K562 (cell line): Measurements from ENCODE around the gene GET3. TPM values are rescaled to one million over a fixed set of nuclear protein-coding genes. Genes with fewer than 3 reads are reported as not detected.
A peak's percentile ranks its signal among the peaks of the same experiment; 100 is the strongest.

Experiments
- CBFA2T2 ChIP-seq: fragments of 450-650 bp; conservative IDR thresholded peaks from 2 replicates; pipeline ENCODE4 v1.6.1; 2017; ENCODE audit warnings: mild to moderate bottlenecking
- CREM ChIP-seq: IDR thresholded peaks from 2 replicates; pipeline ENCODE4 v1.6.1; 2014; ENCODE audit warnings: antibody characterized with exemption, low read depth
- EP400 ChIP-seq: fragments of 450-650 bp; IDR thresholded peaks from 2 replicates; pipeline ENCODE4 v1.6.1; 2017; ENCODE audit warnings: antibody characterized with exemption, mild to moderate bottlenecking, moderate library complexity
- ESRRB ChIP-seq: fragments of 250-450 bp; sonication (Bioruptor Pico); IDR thresholded peaks from 2 replicates; pipeline ENCODE4 v1.5.0; 2020; ENCODE audit warnings: mild to moderate bottlenecking, moderate library complexity, borderline replicate concordance
- FOXM1 ChIP-seq, 2 experiments: fragments of 450-650 bp in 1 of 2; sonication (generic) in 1 of 2; formaldehyde crosslinking in 1 of 2; IDR thresholded peaks; 2 replicates each; pipeline versions ENCODE4 v1.6.1 to v1.9.0; 2017 to 2022; ENCODE audit warnings: low read depth in 2 of 2, mild to moderate bottlenecking in 2 of 2, missing genetic modification reagents in 1 of 2, moderate library complexity in 1 of 2
- SP1 ChIP-seq: sonication (generic); formaldehyde crosslinking; IDR thresholded peaks from 2 replicates; pipeline ENCODE4 v1.8.1; 2022; ENCODE audit warnings: mild to moderate bottlenecking, missing genetic modification reagents
- SRSF7 ChIP-seq: fragments of 200-400 bp; formaldehyde crosslinking; optimal IDR thresholded peaks from 2 replicates; pipeline ENCODE3; 2017; ENCODE audit warnings: mild to moderate bottlenecking, low read depth, low read length
- TAF15 ChIP-seq: fragments of 200-400 bp; formaldehyde crosslinking; IDR thresholded peaks from 2 replicates; pipeline ENCODE4 v1.6.1; 2017; ENCODE audit warnings: mild to moderate bottlenecking, low read depth, low read length, moderate library complexity
- TFAM ChIP-seq: fragments of 250-450 bp; sonication (Bioruptor Pico); conservative IDR thresholded peaks from 2 replicates; pipeline ENCODE4 v1.5.0; 2021; ENCODE audit warnings: mild to moderate bottlenecking, moderate library complexity
- YBX1 ChIP-seq: fragments of 450-650 bp; IDR thresholded peaks from 2 replicates; pipeline ENCODE4 v1.7.1; 2016; ENCODE audit warnings: mild to moderate bottlenecking
- YY1 ChIP-seq, 3 experiments: IDR thresholded peaks; 2 replicates each; pipeline ENCODE4 v1.6.1; 2011; ENCODE audit warnings: low read length in 2 of 3, mild to moderate bottlenecking in 2 of 3, moderate library complexity in 2 of 3, borderline replicate concordance in 1 of 3, control low read depth in 1 of 3, low read depth in 1 of 3; ENCODE audit not compliant: insufficient read depth in 3 of 3, insufficient replicate concordance in 2 of 3, control insufficient read depth in 1 of 3, insufficient read length in 1 of 3; ENCODE audit errors: extremely low read depth in 1 of 3
- ZFP1 ChIP-seq: fragments of 450-650 bp; formaldehyde crosslinking; IDR thresholded peaks from 2 replicates; pipeline ENCODE4 v1.4.0; 2020; ENCODE audit warnings: mild to moderate bottlenecking, mixed read lengths
- ZFP36 ChIP-seq: fragments of 150-350 bp; IDR thresholded peaks from 2 replicates; pipeline ENCODE4 v1.6.1; 2018; ENCODE audit warnings: low read length, low read depth; ENCODE audit not compliant: partially characterized antibody
- ZNF165 ChIP-seq: fragments of 250-450 bp; sonication (Bioruptor Pico); IDR thresholded peaks from 2 replicates; pipeline ENCODE4 v1.4.0; 2020; ENCODE audit warnings: borderline replicate concordance
- ZNF263 ChIP-seq: sonication (generic); formaldehyde crosslinking; IDR thresholded peaks from 2 replicates; pipeline ENCODE4 v1.8.0; 2022; ENCODE audit warnings: mild to moderate bottlenecking, missing genetic modification reagents, borderline replicate concordance
- ZNF431 ChIP-seq: sonication (generic); formaldehyde crosslinking; IDR thresholded peaks from 2 replicates; pipeline ENCODE4 v1.8.0; 2022; ENCODE audit warnings: mild to moderate bottlenecking, missing genetic modification reagents
- ZNF507 ChIP-seq: conservative IDR thresholded peaks from 2 replicates; pipeline ENCODE4 v1.6.1; 2017; ENCODE audit warnings: missing genetic modification characterization, missing compliant biosample characterization
- ZNF589 ChIP-seq: fragments of 200-800 bp; sonication (Bioruptor generic); IDR thresholded peaks from 2 replicates; pipeline ENCODE4 v1.6.1; 2016; ENCODE audit warnings: low read depth, missing genetic modification characterization, missing compliant biosample characterization
- polyA plus RNA-seq, 8 experiments: library from polyadenylated mRNA; depleted of rRNA in 4 of 8; stranded (reverse) in 5 of 8; unstranded in 3 of 8; fragments of >200 nt; fragmentation: Nextera tagmentation in 2 of 8; fragmentation: Illumina TruSeq in 1 of 8; extraction: Ambion mirVana in 2 of 8; extraction: Trizol in 1 of 8; gene quantifications; 2 replicates each; pipeline versions ENCODE4 v1.2.1 to v1.2.3, GENCODE V29; 2011 to 2014; ENCODE audit warnings: inconsistent platforms in 1 of 8, missing spikeins in 1 of 8
- total RNA-seq, 7 experiments: library from RNA; depleted of rRNA in 6 of 7; stranded (reverse); fragments of >200 nt in 6 of 7; fragmentation: Illumina TruSeq in 2 of 7; extraction: Trizol in 2 of 7; gene quantifications; 2 replicates each; pipeline versions ENCODE4 v1.2.1 to v1.2.3, GENCODE V29; 2011 to 2021; ENCODE audit warnings: low replicate concordance in 1 of 7
- TF ChIP-seq, protein P1 (sequence below): IDR thresholded peaks from 3 replicates; pipeline ENCODE4 v1.6.1; 2011; ENCODE audit warnings: borderline replicate concordance, mild to moderate bottlenecking, moderate library complexity; ENCODE audit not compliant: insufficient read length; ENCODE audit errors: extremely low read depth
- TF ChIP-seq, protein P2 (sequence below): sonication (generic); formaldehyde crosslinking; IDR thresholded peaks from 2 replicates; pipeline ENCODE4 v1.5.0; 2020; ENCODE audit warnings: missing genetic modification reagents
- TF ChIP-seq, protein P3 (sequence below): fragments of 250-450 bp; sonication (Bioruptor Pico); IDR thresholded peaks from 2 replicates; pipeline ENCODE4 v1.8.0; 2021; ENCODE audit warnings: borderline replicate concordance, mild to moderate bottlenecking, moderate library complexity; ENCODE audit not compliant: poor library complexity, severe bottlenecking
- TF ChIP-seq, protein P4 (sequence below), 2 experiments: fragments of 450-650 bp in 1 of 2; sonication (generic) in 1 of 2; formaldehyde crosslinking; conservative IDR thresholded peaks; 2 replicates each; pipeline versions ENCODE4 v1.4.0 to v1.8.1; 2020 to 2022; ENCODE audit warnings: mild to moderate bottlenecking in 1 of 2, missing genetic modification reagents in 1 of 2

Gene GET3
- total and polyA plus RNA-seq, 9 of the 15 experiments (the other 6 are each of a cell fraction or from before 2014, with no cell fraction given): 8.3 to 83.5 (median 51.8) TPM

- TF ChIP-seq, protein P1, sequence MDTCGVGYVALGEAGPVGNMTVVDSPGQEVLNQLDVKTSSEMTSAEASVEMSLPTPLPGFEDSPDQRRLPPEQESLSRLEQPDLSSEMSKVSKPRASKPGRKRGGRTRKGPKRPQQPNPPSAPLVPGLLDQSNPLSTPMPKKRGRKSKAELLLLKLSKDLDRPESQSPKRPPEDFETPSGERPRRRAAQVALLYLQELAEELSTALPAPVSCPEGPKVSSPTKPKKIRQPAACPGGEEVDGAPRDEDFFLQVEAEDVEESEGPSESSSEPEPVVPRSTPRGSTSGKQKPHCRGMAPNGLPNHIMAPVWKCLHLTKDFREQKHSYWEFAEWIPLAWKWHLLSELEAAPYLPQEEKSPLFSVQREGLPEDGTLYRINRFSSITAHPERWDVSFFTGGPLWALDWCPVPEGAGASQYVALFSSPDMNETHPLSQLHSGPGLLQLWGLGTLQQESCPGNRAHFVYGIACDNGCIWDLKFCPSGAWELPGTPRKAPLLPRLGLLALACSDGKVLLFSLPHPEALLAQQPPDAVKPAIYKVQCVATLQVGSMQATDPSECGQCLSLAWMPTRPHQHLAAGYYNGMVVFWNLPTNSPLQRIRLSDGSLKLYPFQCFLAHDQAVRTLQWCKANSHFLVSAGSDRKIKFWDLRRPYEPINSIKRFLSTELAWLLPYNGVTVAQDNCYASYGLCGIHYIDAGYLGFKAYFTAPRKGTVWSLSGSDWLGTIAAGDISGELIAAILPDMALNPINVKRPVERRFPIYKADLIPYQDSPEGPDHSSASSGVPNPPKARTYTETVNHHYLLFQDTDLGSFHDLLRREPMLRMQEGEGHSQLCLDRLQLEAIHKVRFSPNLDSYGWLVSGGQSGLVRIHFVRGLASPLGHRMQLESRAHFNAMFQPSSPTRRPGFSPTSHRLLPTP: no peak
- TF ChIP-seq CREM (peak; percentile 86), ZNF589 (CRISPR knock-in tag) (no peak), TAF15 (no peak), SRSF7 (no peak), FOXM1 (IDR thresholded peaks at IDR 0.05; ENCODE audit: low read depth) (no peak), FOXM1 (CRISPR knock-in tag; IDR thresholded peaks at IDR 0.05; ENCODE audit: low read depth) (no peak), ZNF507 (tag) (no peak), YY1 (IDR thresholded peaks at IDR 0.05; ENCODE audit: borderline replicate concordance in 1 of 3, control insufficient read depth in 1 of 3, extremely low read depth in 1 of 3, insufficient read depth in 3 of 3, insufficient read length in 1 of 3, insufficient replicate concordance in 2 of 3, low read depth in 1 of 3, low read length in 2 of 3) (peak in 2 of 3 experiments; percentile 51 to 54), YBX1 (no peak), ZNF263 (CRISPR knock-in tag) (no peak), ZNF165 (CRISPR knock-in tag) (no peak), EP400 (peak; percentile 53; the same call in 1 of the 2 replicates), CBFA2T2 (no peak), SP1 (CRISPR knock-in tag) (peak; percentile 45), ESRRB (no peak), ZFP36 (no peak), TFAM (CRISPR knock-in tag) (no peak), ZNF431 (no peak), ZFP1 (CRISPR knock-in tag) (no peak)
- TF ChIP-seq, protein P2, sequence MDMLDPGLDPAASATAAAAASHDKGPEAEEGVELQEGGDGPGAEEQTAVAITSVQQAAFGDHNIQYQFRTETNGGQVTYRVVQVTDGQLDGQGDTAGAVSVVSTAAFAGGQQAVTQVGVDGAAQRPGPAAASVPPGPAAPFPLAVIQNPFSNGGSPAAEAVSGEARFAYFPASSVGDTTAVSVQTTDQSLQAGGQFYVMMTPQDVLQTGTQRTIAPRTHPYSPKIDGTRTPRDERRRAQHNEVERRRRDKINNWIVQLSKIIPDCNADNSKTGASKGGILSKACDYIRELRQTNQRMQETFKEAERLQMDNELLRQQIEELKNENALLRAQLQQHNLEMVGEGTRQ: no peak
- TF ChIP-seq, protein P3, sequence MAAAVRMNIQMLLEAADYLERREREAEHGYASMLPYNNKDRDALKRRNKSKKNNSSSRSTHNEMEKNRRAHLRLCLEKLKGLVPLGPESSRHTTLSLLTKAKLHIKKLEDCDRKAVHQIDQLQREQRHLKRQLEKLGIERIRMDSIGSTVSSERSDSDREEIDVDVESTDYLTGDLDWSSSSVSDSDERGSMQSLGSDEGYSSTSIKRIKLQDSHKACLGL (CRISPR knock-in tag): no peak
- TF ChIP-seq, protein P4, sequence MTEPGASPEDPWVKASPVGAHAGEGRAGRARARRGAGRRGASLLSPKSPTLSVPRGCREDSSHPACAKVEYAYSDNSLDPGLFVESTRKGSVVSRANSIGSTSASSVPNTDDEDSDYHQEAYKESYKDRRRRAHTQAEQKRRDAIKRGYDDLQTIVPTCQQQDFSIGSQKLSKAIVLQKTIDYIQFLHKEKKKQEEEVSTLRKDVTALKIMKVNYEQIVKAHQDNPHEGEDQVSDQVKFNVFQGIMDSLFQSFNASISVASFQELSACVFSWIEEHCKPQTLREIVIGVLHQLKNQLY (CRISPR knock-in tag; conservative IDR thresholded peaks at IDR 0.05): no peak
These were observed 40.1 kb downstream of the GET3 start (continued) for GRCh38 chr19:12777217-12778016.
